PFSK-1 (cell line): Measurements from ENCODE around the gene R3HDM1.

Experiments used
- FOXP2 ChIP-seq: optimal IDR thresholded peaks from 2 replicates; pipeline ENCODE3; 2011; ENCODE audit warnings: borderline replicate concordance, control low read depth, inconsistent platforms; ENCODE audit not compliant: insufficient read depth; ENCODE audit errors: extremely low read length, extremely low read depth
- POLR2AphosphoS5 ChIP-seq: IDR thresholded peaks from 2 replicates; pipeline ENCODE4 v1.6.1; 2012; ENCODE audit warnings: low read depth, mild to moderate bottlenecking, control low read depth, low read length, moderate library complexity
- SIN3A ChIP-seq: IDR thresholded peaks from 2 replicates; pipeline ENCODE4 v1.6.1; 2012; ENCODE audit warnings: mild to moderate bottlenecking, low read length, moderate library complexity, borderline replicate concordance; ENCODE audit not compliant: insufficient read depth
- TAF1 ChIP-seq: IDR thresholded peaks from 2 replicates; pipeline ENCODE4 v1.6.1; 2012; ENCODE audit warnings: low read length, control low read depth, borderline replicate concordance; ENCODE audit not compliant: insufficient read depth
- TF ChIP-seq, protein P1 (sequence below), 2 experiments: IDR thresholded peaks; 2 replicates each; pipeline versions ENCODE4 v1.6.1 to v1.8.0; 2011 to 2012; ENCODE audit warnings: low read depth in 2 of 2, low read length in 2 of 2, control low read depth in 1 of 2, inconsistent platforms in 1 of 2, mild to moderate bottlenecking in 1 of 2, moderate library complexity in 1 of 2; ENCODE audit not compliant: insufficient read depth in 1 of 2

Gene R3HDM1

DNA sequence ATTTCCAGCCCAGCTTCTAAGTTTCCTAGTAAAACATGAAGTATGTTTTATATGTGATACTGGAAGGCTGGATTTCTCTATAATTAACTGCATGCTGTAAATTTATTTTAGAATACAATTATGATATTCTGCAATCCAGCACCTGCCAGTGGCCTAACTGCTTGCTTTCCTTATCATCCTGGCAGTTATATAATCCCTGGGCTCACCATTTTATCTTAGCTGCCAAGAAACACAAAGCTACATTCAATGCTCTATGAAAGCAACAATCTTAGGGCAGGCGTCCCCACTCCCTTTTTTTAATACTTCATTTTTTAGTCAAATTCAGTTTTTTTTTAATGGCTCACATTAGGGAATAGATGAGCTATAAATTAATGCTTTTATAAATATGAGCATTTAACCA, 172.0 kb downstream of the R3HDM1 start:
- TF ChIP-seq POLR2AphosphoS5 (no peak), FOXP2 (no peak), TAF1 (no peak), SIN3A (no peak)
- TF ChIP-seq, protein P1, sequence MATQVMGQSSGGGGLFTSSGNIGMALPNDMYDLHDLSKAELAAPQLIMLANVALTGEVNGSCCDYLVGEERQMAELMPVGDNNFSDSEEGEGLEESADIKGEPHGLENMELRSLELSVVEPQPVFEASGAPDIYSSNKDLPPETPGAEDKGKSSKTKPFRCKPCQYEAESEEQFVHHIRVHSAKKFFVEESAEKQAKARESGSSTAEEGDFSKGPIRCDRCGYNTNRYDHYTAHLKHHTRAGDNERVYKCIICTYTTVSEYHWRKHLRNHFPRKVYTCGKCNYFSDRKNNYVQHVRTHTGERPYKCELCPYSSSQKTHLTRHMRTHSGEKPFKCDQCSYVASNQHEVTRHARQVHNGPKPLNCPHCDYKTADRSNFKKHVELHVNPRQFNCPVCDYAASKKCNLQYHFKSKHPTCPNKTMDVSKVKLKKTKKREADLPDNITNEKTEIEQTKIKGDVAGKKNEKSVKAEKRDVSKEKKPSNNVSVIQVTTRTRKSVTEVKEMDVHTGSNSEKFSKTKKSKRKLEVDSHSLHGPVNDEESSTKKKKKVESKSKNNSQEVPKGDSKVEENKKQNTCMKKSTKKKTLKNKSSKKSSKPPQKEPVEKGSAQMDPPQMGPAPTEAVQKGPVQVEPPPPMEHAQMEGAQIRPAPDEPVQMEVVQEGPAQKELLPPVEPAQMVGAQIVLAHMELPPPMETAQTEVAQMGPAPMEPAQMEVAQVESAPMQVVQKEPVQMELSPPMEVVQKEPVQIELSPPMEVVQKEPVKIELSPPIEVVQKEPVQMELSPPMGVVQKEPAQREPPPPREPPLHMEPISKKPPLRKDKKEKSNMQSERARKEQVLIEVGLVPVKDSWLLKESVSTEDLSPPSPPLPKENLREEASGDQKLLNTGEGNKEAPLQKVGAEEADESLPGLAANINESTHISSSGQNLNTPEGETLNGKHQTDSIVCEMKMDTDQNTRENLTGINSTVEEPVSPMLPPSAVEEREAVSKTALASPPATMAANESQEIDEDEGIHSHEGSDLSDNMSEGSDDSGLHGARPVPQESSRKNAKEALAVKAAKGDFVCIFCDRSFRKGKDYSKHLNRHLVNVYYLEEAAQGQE (IDR thresholded peaks at IDR 0.05; ENCODE audit: insufficient read depth in 1 of 2, low read depth in 2 of 2, low read length in 2 of 2): no peak

DNA sequence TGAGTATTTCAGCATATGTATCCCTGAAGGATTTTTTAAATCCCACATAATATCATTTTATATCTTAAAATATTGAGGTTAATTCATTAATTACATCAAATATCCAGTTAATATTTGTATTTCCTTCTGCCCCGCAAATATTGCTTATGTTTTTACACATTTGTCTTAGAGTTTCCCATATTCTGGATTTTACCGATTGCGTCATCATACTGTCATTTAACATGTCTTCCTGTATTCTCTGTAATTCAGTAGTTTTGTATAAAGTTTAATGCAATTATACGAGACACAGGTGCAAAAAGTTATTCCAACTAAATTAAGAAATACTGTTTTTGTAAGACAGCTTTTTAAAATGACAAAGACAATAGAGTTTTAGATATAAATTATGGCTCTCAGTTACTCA, 176.9 kb downstream of the R3HDM1 start:
- TF ChIP-seq FOXP2: no peak

DNA sequence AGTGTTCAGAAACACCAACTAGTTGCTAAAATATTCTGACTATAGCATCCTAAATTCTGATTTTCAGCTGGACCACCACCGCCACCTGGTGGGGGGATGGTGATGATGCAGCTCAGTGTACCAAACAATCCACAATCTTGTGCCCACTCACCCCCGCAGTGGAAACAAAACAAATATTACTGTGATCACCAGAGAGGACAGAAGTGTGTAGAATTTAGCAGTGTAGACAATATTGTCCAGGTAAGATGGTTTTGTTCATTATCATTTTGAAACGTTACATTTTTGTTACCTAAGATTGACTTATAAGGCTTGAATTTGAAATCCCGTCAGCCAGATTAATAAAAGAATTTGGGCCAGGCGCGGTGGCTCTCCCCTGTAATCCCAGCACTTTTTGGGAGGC, 178.7 kb downstream of the R3HDM1 start:
- TF ChIP-seq POLR2AphosphoS5 (no peak), TAF1 (no peak), FOXP2 (no peak), SIN3A (no peak)
- TF ChIP-seq, protein P1 (IDR thresholded peaks at IDR 0.05; ENCODE audit: insufficient read depth in 1 of 2, low read depth in 2 of 2, low read length in 2 of 2): no peak

DNA sequence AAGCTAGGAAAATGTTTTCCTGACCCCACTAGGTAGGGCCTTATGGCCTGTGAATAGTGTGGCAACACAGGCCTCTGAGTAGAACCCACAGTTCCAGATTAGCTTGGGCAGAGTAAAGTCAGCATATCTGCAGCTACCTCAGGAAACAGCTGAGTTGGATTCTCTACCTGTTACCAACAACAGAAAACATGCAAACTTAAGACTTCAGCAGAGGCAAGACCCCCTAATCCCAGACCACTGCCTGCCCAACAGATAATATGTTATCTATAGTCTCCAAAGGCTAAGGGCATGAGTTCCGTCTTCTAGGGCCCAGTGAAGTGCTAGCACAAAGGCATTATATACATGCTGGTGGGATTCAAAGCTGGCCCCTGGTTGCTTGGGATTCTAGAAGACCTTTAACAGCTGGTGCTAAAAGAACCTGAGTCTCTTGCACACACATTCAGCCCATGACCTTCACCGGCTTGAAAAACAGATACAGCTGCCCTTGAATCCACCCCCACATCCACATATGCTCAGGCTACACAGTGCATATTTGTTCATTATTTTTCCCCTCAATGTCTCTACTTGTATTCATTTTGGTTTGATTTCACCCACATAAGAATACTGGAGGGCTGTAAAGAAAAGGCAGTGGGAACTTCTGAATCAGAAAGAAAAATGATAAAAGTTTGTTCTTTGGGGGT, 196.9 kb downstream of the R3HDM1 start:
- TF ChIP-seq, protein P1 (IDR thresholded peaks at IDR 0.05; ENCODE audit: insufficient read depth in 1 of 2, low read depth in 2 of 2, low read length in 2 of 2): no peak
- TF ChIP-seq POLR2AphosphoS5 (no peak), FOXP2 (no peak), SIN3A (no peak), TAF1 (no peak)

DNA sequence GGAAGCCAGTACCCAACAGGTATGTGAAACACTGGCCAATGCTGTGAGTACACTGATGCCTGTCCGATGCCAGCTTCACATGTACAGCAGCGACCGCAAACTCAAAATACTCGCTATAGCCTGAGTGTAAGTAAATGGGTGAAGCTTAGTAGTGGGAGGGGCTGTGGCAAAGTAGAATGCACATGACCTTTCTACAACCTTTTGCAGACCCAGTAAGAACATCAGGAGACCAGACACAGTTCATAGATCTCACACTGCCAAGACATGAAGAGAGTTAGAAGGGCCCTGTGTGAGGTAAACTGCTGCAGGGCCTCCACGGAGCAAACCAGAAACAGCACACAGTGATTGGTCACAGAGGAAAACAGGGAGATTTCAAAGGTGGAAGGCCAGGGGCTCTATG, 201.3 kb downstream of the R3HDM1 start:
- TF ChIP-seq POLR2AphosphoS5 (no peak), TAF1 (no peak), FOXP2 (no peak), SIN3A (no peak)
- TF ChIP-seq, protein P1 (IDR thresholded peaks at IDR 0.05; ENCODE audit: insufficient read depth in 1 of 2, low read depth in 2 of 2, low read length in 2 of 2): no peak
